ENCODE measurements around the gene SLC19A2. TPM values are rescaled to one million over a fixed set of nuclear protein-coding genes. Genes with fewer than 3 reads are reported as not detected.

Gene SLC19A2
- total and polyA plus RNA-seq, 2 of the 13 experiments (the other 11 are each of a cell fraction or from before 2014, with no cell fraction given) = 30.4 to 56.0 TPM

GRCh38 chr1:169465281-169465680 lies 20.5 kb downstream of the SLC19A2 start (continued):
- TF ChIP-seq BCL3 (CRISPR knock-in tag; IDR thresholded peaks at IDR 0.05) = no peak
- no peak for TF ChIP-seq U2AF1 (optimal IDR thresholded peaks at IDR 0.05; ENCODE audit: low read depth, low read length)
- no peak for TF ChIP-seq ZSCAN12 (CRISPR knock-in tag; IDR thresholded peaks at IDR 0.05)
- no peak for TF ChIP-seq NFIB (CRISPR knock-in tag; IDR thresholded peaks at IDR 0.05; ENCODE audit: borderline replicate concordance)
- no peak for TF ChIP-seq POLR2G (IDR thresholded peaks at IDR 0.05; ENCODE audit: low read depth, low read length)

- peaks cover 2% of the 10 kb centered on the region for H3K9me3 ChIP-seq (ENCODE audit: low read length)
- POLR2A ChIA-PET = no interaction called here
- no peak overlapping the region for H3K4me3 ChIP-seq (replicated peaks in 1 of 3; ENCODE audit: insufficient read depth in 1 of 3, low read depth in 2 of 3, low read length in 3 of 3)
- H3K4me2 ChIP-seq (ENCODE audit: low read depth, low read length) = no peak overlapping the region
- FAIRE-seq (no peak), ATAC-seq (no peak), DNase-seq (ENCODE audit: low spot score) (no peak)
- in situ Hi-C loops (cut with HindIII; ENCODE audit: extremely low pct_ligation_motif_present, low pct_unique_long_range_greater_than_20kb) (no loop called here), intact Hi-C loops (cut with micrococcal nuclease; ENCODE audit: unreplicated experiment) (no loop called here)
- no peak overlapping the region for H3K9ac ChIP-seq (ENCODE audit: insufficient read depth, low read depth, low read length)
- no peak overlapping the region for H3K27ac ChIP-seq (ENCODE audit: extremely low read length, insufficient read depth, low read length)
- BruUV-seq (replicated peaks) = no TSS peak
- H2AFZ ChIP-seq (ENCODE audit: low read length) = no peak overlapping the region
- no peak for TF ChIP-seq SKIL (CRISPR knock-in tag; IDR thresholded peaks at IDR 0.05; ENCODE audit: borderline replicate concordance)
- peak; percentile 77 for TF ChIP-seq ZNF121 (CRISPR knock-in tag; IDR thresholded peaks at IDR 0.05)
- CTCF ChIA-PET (ENCODE audit: low intra/inter-chr PET ratio, low total read pairs) = no interaction called here
- H3K4me1 ChIP-seq (ENCODE audit: insufficient read depth, low read length) = peaks cover 8% of the 10 kb centered on the region; the same call in 1 of the 2 replicates
- H3K79me2 ChIP-seq (ENCODE audit: insufficient read depth, low read length) = no peaks in the 10 kb centered on the region
- peaks cover 4% of the 10 kb centered on the region; the same call in 1 of the 2 replicates for H4K20me1 ChIP-seq (ENCODE audit: insufficient read depth, low read length)
- H3K27me3 ChIP-seq (ENCODE audit: control insufficient read depth in 1 of 2, insufficient read depth in 2 of 2, low read length in 2 of 2) = no peaks in the 10 kb centered on the region; a peak in 1 of 5 replicates
- peaks cover 4 to 18% of the 10 kb centered on the region in 2 experiments; a peak in 4 of 5 replicates for H3K36me3 ChIP-seq (replicated peaks in 1 of 2; ENCODE audit: control insufficient read depth in 1 of 2, insufficient read depth in 2 of 2, low read length in 2 of 2)
- 97% methylated on average over 5 of the region's 5 CpGs for WGBS (ENCODE audit: low lambda C conversion rate)
Measured at GRCh38 chr1:169462385-169462784, 23.4 kb downstream of the SLC19A2 start.

Measured in HepG2 (cell line).